ENCODE measurements around the gene SHANK1. TPM values are rescaled to one million over a fixed set of nuclear protein-coding genes. Genes with fewer than 3 reads are reported as not detected.
A peak's percentile ranks its signal among the peaks of the same experiment; 100 is the strongest.

SHANK1 gene
- total RNA-seq, 1 experiment from 2014 or later = 0.47 TPM

GRCh38 chr19:50669302-50670101, 50.1 kb downstream of the SHANK1 start:
- ChIA-PET CTCF (interaction anchor here (0.6 to 1.2 kb wide), 2 partner anchors 29 to 34 kb away, joined by 3 read pairs; no protein-coding TSS in a partner anchor), POLR2A (ENCODE audit: unreplicated experiment) (no interaction called here)
- H4K20me1 ChIP-seq (ENCODE audit: low read length) = no peaks in the 10 kb centered on the region
- no peaks in the 10 kb centered on the region for H3F3A ChIP-seq (ENCODE audit: low read length, unreplicated experiment)
- no peak overlapping the region for H2AFZ ChIP-seq (ENCODE audit: low read length)
- no peaks in the 10 kb centered on the region for H3K4me1 ChIP-seq (ENCODE audit: insufficient read depth, low read length)
- H3K9me2 ChIP-seq (replicated peaks; ENCODE audit: low read length) = no peaks in the 10 kb centered on the region
- H3K27me3 ChIP-seq (ENCODE audit: low read length) = peaks cover 59% of the 10 kb centered on the region
- peak; percentile 58 for ATAC-seq
- peak; percentile 64 for DNase-seq
- H3K79me2 ChIP-seq (ENCODE audit: low read length) = no peaks in the 10 kb centered on the region
- H3K4me2 ChIP-seq (ENCODE audit: low read length) = no peak overlapping the region
- no peak overlapping the region for H3K4me3 ChIP-seq (ENCODE audit: low read length)
- H3K9ac ChIP-seq (ENCODE audit: low read length) = no peak overlapping the region
- no peaks in the 10 kb centered on the region for H3K9me3 ChIP-seq (ENCODE audit: low read length)
- BruUV-seq (replicated peaks) = no TSS peak
- intact Hi-C loops (cut with micrococcal nuclease) = loop anchor here (1.0 kb wide), 1 partner anchor 114 kb away; no protein-coding TSS in a partner anchor
- no peaks in the 10 kb centered on the region for H3K36me3 ChIP-seq (ENCODE audit: low read depth, low read length)
- TF ChIP-seq CTCF (conservative IDR thresholded peaks at IDR 0.05; ENCODE audit: low read depth, low read length) (peak; percentile 97), EZH2 (IDR thresholded peaks at IDR 0.05; ENCODE audit: low read length, unreplicated experiment) (peak; percentile 79), EZH2phosphoT487 (IDR thresholded peaks at IDR 0.05; ENCODE audit: borderline replicate concordance, low read length) (no peak)
- H3K27ac ChIP-seq (ENCODE audit: low read length) = no peak overlapping the region

DNA sequence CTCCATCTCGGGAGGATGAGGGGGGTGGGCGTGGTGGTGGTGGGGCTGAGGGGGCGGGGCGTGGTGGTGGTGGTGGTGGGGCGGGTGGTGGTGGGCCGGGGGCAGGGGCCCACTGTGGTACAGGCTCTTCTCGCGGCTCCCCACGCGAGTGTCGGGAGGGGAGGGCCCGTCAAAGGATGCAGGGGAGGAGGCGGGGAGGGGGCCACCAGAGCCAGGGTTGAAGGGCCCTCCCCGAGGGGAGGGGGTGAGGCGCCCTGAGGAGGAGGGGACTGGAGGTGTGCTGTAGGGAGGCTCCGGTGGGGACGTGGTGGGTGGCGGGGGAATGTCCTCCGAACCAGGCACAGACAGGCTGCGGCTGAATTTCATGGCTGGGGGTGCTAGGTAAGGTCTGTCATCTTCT, 50.7 kb downstream of the SHANK1 start:
- Histone ChIP-seq H3K27me3 (ENCODE audit: low read length) (peaks cover 59% of the 10 kb centered on the region), H4K20me1 (ENCODE audit: low read length) (no peaks in the 10 kb centered on the region), H3K9me3 (ENCODE audit: low read length) (no peaks in the 10 kb centered on the region), H3K27ac (ENCODE audit: low read length) (no peak overlapping the region), H3K9ac (ENCODE audit: low read length) (no peak overlapping the region), H3K79me2 (ENCODE audit: low read length) (no peaks in the 10 kb centered on the region), H3K4me1 (ENCODE audit: insufficient read depth, low read length) (no peaks in the 10 kb centered on the region), H3K9me2 (replicated peaks; ENCODE audit: low read length) (no peaks in the 10 kb centered on the region), H3F3A (ENCODE audit: low read length, unreplicated experiment) (no peaks in the 10 kb centered on the region), H3K4me2 (ENCODE audit: low read length) (no peak overlapping the region), H3K4me3 (ENCODE audit: low read length) (no peak overlapping the region), H2AFZ (ENCODE audit: low read length) (no peak overlapping the region), H3K36me3 (ENCODE audit: low read depth, low read length) (no peaks in the 10 kb centered on the region)
- no peak for ATAC-seq
- POLR2A ChIA-PET (ENCODE audit: unreplicated experiment) = no interaction called here
- intact Hi-C loops (cut with micrococcal nuclease) = loop anchor here (1.0 kb wide), 1 partner anchor 114 kb away; no protein-coding TSS in a partner anchor
- CTCF ChIA-PET = interaction anchor here (0.6 to 1.2 kb wide), 2 partner anchors 30 to 35 kb away, joined by 3 read pairs; no protein-coding TSS in a partner anchor
- BruUV-seq (replicated peaks) = no TSS peak
- no peak for DNase-seq
- no peak for TF ChIP-seq EZH2phosphoT487 (IDR thresholded peaks at IDR 0.05; ENCODE audit: borderline replicate concordance, low read length)
- no peak for TF ChIP-seq EZH2 (IDR thresholded peaks at IDR 0.05; ENCODE audit: low read length, unreplicated experiment)
- no peak for TF ChIP-seq CTCF (conservative IDR thresholded peaks at IDR 0.05; ENCODE audit: low read depth, low read length)

GRCh38 chr19:50668416-50668815, 51.2 kb downstream of the SHANK1 start:
- Histone ChIP-seq H3F3A (ENCODE audit: low read length, unreplicated experiment) (no peaks in the 10 kb centered on the region), H3K36me3 (ENCODE audit: low read depth, low read length) (no peaks in the 10 kb centered on the region), H3K4me2 (ENCODE audit: low read length) (no peak overlapping the region), H3K27ac (ENCODE audit: low read length) (no peak overlapping the region), H2AFZ (ENCODE audit: low read length) (no peak overlapping the region), H3K9me3 (ENCODE audit: low read length) (no peaks in the 10 kb centered on the region), H3K27me3 (ENCODE audit: low read length) (peaks cover 58% of the 10 kb centered on the region), H3K4me3 (ENCODE audit: low read length) (no peak overlapping the region), H4K20me1 (ENCODE audit: low read length) (no peaks in the 10 kb centered on the region), H3K9ac (ENCODE audit: low read length) (no peak overlapping the region), H3K79me2 (ENCODE audit: low read length) (no peaks in the 10 kb centered on the region), H3K9me2 (replicated peaks; ENCODE audit: low read length) (no peaks in the 10 kb centered on the region), H3K4me1 (ENCODE audit: insufficient read depth, low read length) (no peaks in the 10 kb centered on the region)
- intact Hi-C loops (cut with micrococcal nuclease) = no loop called here
- DNase-seq = no peak
- ChIA-PET POLR2A (ENCODE audit: unreplicated experiment) (no interaction called here), CTCF (no interaction called here)
- no TSS peak for BruUV-seq (replicated peaks)
- ATAC-seq = no peak
- TF ChIP-seq CTCF (conservative IDR thresholded peaks at IDR 0.05; ENCODE audit: low read depth, low read length) = no peak
- no peak for TF ChIP-seq EZH2phosphoT487 (IDR thresholded peaks at IDR 0.05; ENCODE audit: borderline replicate concordance, low read length)
- TF ChIP-seq EZH2 (IDR thresholded peaks at IDR 0.05; ENCODE audit: low read length, unreplicated experiment) = no peak
